ENCODE results near the gene PCSK6. TPM values are rescaled to one million over a fixed set of nuclear protein-coding genes. Genes with fewer than 3 reads are reported as not detected.

Gene PCSK6
- total and polyA plus RNA-seq, 2 of the 8 experiments (the other 6 are each of a cell fraction or from before 2014, with no cell fraction given): 1.9 to 4.0 TPM

- no peak for FAIRE-seq
- Histone ChIP-seq H4K20me1 (replicated peaks in 1 of 2; ENCODE audit: control insufficient read depth in 1 of 2, insufficient read depth in 2 of 2, low read length in 2 of 2) (no peaks in the 10 kb centered on the region), H2BK5ac (ENCODE audit: low read depth, low read length) (no peak overlapping the region), H3K4me1 (replicated peaks in 1 of 4; ENCODE audit: control insufficient read depth in 3 of 4, insufficient read depth in 4 of 4, low read length in 3 of 4) (0 out of 7 replicates have a peak, but pooled peaks cover 0 to 2% (median 0%) of the 10 kb centered on the region in 4 experiments), H3K79me1 (ENCODE audit: low read depth, low read length) (no peaks in the 10 kb centered on the region), H3K56ac (replicated peaks; ENCODE audit: insufficient read length, low read depth, low read length) (no peak overlapping the region), H2BK15ac (ENCODE audit: low read length) (no peak overlapping the region), H2BK120ac (replicated peaks; ENCODE audit: low read depth, low read length) (no peak overlapping the region), H3K4me2 (ENCODE audit: insufficient read depth in 1 of 2, low read depth in 2 of 2, low read length in 2 of 2) (no peak overlapping the region), H2AFZ (ENCODE audit: low read length) (no peak overlapping the region), H3K18ac (ENCODE audit: extremely low read depth, low read length) (no peak overlapping the region), H3K4me3 (ENCODE audit: extremely low read depth in 1 of 4, insufficient read depth in 2 of 4, low read depth in 3 of 4, low read length in 4 of 4) (no peak overlapping the region), H3K9me3 (ENCODE audit: insufficient read depth in 2 of 2, low read depth in 1 of 2, low read length in 1 of 2) (no peaks in the 10 kb centered on the region), H3K23ac (ENCODE audit: insufficient read length) (no peak overlapping the region), H4K5ac (ENCODE audit: insufficient read length, low read depth, low read length) (no peak overlapping the region), H3K23me2 (ENCODE audit: low read depth, low read length) (no peaks in the 10 kb centered on the region), H2BK20ac (ENCODE audit: low read length) (no peak overlapping the region), H3K79me2 (ENCODE audit: control insufficient read depth in 1 of 2, insufficient read depth in 2 of 2, low read length in 2 of 2) (no peaks in the 10 kb centered on the region), H2BK12ac (ENCODE audit: low read depth, low read length) (no peak overlapping the region), H3K4ac (replicated peaks; ENCODE audit: insufficient read length, low read depth, low read length) (no peak overlapping the region), H2AK5ac (ENCODE audit: low read depth, low read length) (no peak overlapping the region), H3K27me3 (replicated peaks in 1 of 4; ENCODE audit: control insufficient read depth in 3 of 4, extremely low read depth in 1 of 4, insufficient read depth in 3 of 4, low read length in 3 of 4) (no peaks in the 10 kb centered on the region), H3K36me3 (ENCODE audit: control insufficient read depth in 2 of 4, insufficient read depth in 4 of 4, low read length in 3 of 4) (no peaks in the 10 kb centered on the region), H4K8ac (ENCODE audit: extremely low read depth, insufficient read depth, low read length) (no peak overlapping the region), H3K9ac (replicated peaks in 1 of 4; ENCODE audit: extremely low read depth in 1 of 4, low read depth in 3 of 4, low read length in 3 of 4) (no peak overlapping the region), H4K91ac (replicated peaks; ENCODE audit: insufficient read length, low read length) (no peak overlapping the region), H3K27ac (ENCODE audit: low read depth, low read length) (no peak overlapping the region), H3K14ac (ENCODE audit: insufficient read length) (no peak overlapping the region)
- no peak for DNase-seq (ENCODE audit: low read depth in 1 of 2, low spot score in 2 of 2)
- ChIA-PET POLR2A (ENCODE audit: partially characterized antibody) (no interaction called here), CTCF (ENCODE audit: partially characterized antibody) (interaction anchor here (0.9 kb wide), 1 partner anchor 78 kb away, joined by 3 read pairs; no protein-coding TSS in a partner anchor)
- no peak for TF ChIP-seq PHF8 (conservative IDR thresholded peaks at IDR 0.05; ENCODE audit: low read depth, low read length)
- no peak for TF ChIP-seq GABPA (IDR thresholded peaks at IDR 0.05; ENCODE audit: borderline replicate concordance, insufficient read depth, low read length)
- TF ChIP-seq SRF (IDR thresholded peaks at IDR 0.05; ENCODE audit: low read depth, low read length): no peak
- WGBS, 2 experiments (ENCODE audit: extremely low coverage in 1 of 2, insufficient coverage in 1 of 2, insufficient read length in 1 of 2, insufficient replicate concordance in 2 of 2, low coverage in 1 of 2, low lambda C conversion rate in 2 of 2, missing lambda C conversion rate in 1 of 2): 95% methylated on average over 17 of the region's 18 CpGs; no CpG with 5 or more reads in 1 of the 2 experiments
Observed at GRCh38 chr15:101386006-101386405, 103.5 kb downstream of the PCSK6 start.

Data from H1 (cell line).